Measurements from ENCODE around the gene ANKFN1. TPM values are rescaled to one million over a fixed set of nuclear protein-coding genes. Genes with fewer than 3 reads are reported as not detected.
A peak's percentile ranks its signal among the peaks of the same experiment; 100 is the strongest.
"Not testable (repeated sequence)": the region's sequence is repeated elsewhere in the genome, so short reads cannot be mapped to it uniquely, and the experiment has no call there.

Gene ANKFN1
- polyA plus RNA-seq, 3 donors: 0.89 to 0.99 (median 0.94) TPM

- no peak for DNase-seq
Observed at GRCh38 chr17:56182081-56182480, 28.8 kb downstream of the ANKFN1 start.

DNA sequence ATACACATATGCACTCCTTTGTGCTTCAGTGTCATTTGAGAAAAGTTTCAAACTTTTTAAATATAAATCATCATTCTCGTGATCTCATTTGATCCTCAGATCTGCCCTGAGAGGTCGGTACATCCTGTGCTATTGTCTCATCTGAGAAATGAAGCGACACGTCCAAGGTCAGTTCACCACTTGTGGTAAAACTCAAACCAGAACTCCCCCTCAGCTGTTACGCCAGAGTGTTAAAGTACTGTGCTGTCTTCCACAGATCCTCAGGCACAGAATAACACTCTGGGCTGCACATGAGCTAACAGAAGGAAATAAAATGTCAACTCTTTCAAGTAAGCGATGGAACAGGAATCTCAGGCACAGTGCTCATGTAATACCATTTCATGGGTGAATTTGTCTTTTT is 31.4 kb downstream of the ANKFN1 start:
- no peak for DNase-seq

DNA sequence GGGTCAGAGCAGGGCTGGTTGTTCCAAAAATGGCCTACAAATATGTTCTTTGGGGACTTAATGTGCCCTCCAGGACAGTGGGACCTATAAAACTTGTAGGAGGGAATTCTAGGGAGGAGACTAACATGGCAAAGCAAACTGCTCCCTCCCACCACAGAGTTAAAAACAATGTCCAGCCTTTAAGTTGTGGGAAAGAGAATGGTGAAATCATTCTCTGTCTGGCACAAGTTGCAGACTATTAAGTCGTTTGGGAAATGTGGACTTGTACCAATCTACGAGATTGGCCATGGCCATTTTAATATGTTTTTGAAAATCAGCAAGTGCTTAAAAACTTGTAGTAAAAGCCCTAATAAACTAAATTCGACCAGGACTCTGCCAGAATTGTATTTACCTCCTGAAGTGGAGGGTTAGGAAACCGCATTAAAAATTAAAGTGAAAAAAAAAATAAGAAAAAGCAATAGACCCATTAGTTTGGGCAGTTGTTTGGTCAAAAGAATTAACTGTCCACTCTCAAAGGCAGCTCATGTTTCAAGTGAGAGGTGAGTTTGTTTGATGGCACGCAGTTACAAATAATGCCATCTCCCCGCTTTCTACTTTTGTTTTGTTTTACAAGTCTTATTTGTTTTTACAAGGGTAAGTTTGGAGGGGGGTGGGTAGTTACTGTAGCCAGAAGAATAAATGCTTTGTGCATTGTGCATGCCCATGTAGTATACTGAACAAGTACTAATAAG is 32.4 kb downstream of the ANKFN1 start:
- DNase-seq: no peak

DNA sequence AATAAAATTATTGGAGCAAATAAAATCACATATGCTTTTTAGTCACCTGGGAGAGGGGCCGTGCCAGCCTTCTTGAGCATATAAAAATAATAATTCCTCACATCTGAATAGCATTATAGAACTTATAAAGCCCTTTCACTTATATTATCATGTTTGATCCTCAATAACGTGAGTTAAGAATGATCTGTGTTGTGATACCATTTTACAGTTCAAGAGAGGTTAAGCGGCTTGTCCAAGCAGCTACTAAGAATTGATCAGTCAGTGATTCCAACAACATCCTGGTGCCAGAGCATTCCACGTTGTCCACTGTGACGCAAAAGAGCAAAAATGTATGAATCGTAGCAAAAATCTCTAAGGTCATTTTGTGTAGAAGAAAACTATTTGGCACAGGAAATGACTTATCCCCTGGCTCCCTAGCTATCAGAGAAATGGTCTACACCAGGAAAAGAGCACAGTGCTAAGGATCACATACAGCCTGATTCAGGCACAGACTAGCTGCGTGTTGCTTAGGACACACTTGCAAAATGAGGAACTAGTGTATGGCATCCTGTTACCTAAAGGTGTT is 33.0 kb downstream of the ANKFN1 start:
- DNase-seq: no peak

GRCh38 chr17:56203430-56203829 is 50.2 kb downstream of the ANKFN1 start:
- DNase-seq: no peak

- no peak for DNase-seq
Observed at GRCh38 chr17:56206351-56206750, 53.1 kb downstream of the ANKFN1 start.

GRCh38 chr17:56213031-56213430 is 59.8 kb downstream of the ANKFN1 start:
- no peak for DNase-seq

DNA sequence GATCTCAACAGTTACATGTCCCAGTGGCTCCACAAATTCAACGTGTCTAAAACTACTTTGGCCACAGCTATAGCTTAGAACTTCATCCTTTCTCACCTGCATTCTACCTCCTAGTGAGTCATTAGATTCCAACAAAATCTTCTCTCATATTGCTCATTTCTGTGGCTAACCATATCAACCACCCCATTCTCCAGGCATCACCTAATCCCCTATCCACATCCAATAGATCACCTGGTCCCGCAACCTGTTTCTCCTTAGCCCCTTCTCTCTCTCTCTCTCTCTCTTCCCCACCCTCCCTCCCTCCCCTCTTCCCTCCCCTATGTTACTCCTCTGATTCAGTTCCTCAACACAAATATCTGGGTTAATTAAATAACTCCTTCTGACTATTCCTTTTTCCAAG is 64.6 kb downstream of the ANKFN1 start:
- DNase-seq: no peak

DNA sequence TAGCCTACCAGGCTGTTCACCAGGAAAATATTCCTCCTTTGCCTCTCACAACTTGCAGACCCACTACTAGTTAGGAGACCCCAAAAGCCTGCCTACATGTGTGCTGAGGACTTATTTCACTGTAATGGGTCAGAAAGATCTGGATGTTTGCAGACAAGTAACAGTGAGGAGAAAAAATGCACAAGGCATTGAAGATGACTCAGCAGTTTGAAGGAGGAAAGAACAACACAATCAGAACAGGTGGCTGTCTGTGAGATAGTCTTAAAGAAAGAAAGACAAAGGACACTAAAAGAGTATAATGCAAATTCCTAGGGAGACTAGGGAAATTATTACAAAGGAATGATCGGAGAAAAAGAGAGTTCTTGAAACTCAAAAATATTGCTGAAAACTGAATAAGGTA is 69.0 kb downstream of the ANKFN1 start:
- no peak for DNase-seq

GRCh38 chr17:56230660-56231059 is 77.4 kb downstream of the ANKFN1 start:
- DNase-seq: no peak

GRCh38 chr17:56231252-56231651 is 78.0 kb downstream of the ANKFN1 start:
- DNase-seq: no peak

GRCh38 chr17:56231693-56232092 is 78.4 kb downstream of the ANKFN1 start:
- peak; percentile 0 for DNase-seq

DNA sequence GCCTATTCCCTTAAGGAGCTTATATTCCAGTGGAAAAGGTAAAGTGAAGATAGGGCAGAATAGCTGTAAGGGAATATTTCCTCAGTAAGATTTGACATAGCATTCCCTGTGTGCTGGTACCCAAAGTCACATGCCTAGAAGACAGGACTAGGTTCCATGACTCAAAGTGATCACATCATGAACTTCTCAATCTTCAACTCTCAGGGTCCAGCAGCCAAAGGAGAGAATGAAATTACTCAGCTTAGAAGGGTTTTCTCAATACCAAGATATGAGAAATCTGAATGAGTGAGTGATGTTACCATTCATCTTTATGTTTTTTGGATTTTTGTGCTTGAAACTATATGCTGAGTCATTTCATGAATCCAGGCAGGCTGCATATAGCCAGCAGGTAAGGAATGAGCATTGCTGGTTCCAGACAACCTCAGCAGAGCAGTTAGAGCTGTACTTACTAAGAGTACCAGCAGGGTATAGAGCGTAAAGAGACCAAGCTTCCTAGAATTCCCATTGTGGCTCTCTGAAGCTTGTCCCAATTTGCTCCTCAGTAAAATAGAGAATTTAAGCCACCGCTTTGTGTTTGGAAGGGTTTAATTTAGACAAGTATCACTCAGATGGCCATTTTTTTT is 91.1 kb downstream of the ANKFN1 start:
- no peak for DNase-seq

DNA sequence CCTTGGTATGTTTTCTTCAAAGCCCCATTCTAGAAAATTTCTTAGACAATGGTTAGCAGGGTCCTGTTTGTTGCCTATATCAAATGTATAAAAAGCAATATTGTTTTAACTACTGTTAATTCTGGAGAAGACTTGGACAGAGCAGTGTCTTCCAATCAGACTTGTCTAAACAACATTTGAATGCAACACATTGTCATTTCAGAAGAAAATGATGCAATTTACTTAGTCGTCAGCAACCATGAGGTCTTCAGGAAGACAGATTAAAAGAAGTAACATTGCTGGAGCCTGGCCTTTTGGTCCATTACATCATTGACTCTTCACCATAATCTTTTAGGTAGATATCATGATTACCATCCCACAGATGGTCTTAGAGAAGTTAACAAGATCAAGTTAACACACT is 94.5 kb downstream of the ANKFN1 start:
- no peak for DNase-seq

- DNase-seq: no peak
Observed at GRCh38 chr17:56257075-56257474, 103.8 kb downstream of the ANKFN1 start.

DNA sequence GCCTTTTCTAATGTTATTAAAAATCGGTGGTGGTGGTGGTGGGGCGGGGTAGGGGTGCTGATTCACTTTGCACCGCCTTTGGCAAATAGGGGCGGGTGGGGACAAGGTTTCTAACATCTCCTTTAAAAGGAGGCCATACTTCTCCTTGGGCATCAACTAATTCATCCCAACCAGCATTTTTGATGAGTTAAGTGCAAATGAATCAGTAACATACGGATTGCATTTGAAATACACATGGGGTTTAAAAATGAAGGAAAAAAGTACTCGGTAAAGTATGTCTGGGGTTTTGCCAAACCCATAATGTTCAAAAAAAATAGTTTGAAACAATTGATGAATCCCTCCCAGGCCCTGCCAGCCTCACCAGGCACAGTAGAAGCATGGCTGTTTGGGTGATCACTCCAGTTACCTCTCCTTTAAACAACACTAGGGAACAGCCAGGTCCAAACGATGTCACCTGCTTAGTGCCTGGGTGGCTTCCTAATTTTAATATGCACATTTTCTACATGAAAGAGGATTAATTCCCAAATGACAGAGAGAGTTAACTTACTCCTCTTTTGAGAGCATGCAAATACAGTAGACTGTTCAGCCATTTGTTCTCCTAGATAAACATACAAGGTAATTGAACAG is 107.2 kb downstream of the ANKFN1 start:
- no peak for DNase-seq

GRCh38 chr17:56262803-56263202 is 109.5 kb downstream of the ANKFN1 start:
- no peak for DNase-seq

DNA sequence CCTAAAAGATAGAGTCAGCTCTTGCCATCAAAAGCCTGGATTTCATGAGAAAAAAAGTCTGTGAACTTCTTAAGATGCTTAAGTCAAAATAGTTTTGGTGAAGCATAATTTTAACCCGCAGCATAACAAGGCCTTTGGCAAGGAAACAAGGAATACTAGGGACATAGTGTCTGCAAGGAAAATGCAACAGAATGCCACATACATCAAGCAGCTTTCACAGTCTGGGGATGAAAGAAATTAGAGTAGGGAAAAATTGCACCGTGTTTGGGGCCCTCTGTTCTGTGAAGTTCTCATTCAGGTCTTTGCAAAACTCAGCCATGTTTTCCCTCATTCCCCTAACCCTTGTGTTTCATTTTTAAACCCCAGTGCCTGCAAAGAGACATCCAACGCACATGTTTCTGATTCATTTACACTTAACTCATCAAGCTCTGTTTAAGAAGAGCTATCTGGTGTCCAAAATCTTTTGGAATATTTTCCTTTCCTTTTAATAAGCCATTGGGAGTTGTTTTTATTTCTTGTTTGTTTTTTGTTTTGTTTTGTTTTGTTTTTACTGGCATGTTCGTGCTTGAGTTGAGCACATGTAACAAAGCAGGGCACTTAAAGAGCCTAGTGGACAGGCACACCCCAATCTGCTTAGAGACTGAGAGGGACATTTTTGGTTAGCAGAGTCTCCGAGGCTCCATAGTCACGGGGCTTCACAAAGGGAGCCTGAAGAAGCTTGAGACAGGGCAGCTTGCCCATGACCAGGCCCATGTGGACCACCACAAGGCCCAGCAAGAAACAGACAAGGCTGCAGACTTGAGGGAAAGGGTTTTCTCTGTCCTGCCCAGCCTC is 116.5 kb downstream of the ANKFN1 start:
- no peak for DNase-seq

DNA sequence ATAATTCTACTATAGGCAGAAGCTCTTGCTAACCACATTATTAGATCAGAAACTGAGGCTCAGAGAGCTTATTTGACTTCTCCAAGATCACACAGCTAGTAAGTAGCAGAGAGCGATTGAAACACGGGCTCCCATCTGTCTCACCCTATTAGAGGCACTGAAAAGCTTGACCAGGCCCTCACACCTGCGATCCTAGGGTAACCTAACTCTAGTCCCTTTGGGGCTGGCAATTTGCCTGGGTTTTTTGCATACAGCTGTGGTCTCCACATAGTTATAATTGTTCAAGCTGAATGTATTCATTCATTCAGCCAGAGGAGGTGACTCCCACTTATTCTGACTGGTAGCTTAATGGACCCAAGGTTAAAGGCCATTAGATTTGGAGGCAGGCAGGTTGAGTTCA is 121.2 kb downstream of the ANKFN1 start:
- no peak for DNase-seq

- DNase-seq: no peak
Observed at GRCh38 chr17:56284482-56284881, 131.2 kb downstream of the ANKFN1 start.

DNA sequence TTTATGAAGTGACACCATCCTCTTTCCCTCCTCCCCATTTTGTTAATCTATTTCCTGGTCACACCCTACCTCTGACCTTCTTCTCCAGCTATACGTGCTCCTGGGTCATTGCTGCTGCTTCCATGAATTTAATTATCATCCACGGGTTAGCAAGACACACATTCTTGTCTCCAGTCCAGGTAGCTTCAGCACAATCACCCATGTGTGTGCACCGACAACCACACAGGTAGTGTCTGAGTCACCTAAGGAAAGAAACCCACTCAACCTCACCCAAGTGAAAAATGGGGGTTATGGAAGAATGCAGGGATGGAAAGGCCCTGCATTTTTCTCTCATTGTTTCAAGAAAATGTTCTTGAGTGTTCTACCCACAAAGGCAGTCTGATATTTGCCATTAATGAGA is 135.5 kb downstream of the ANKFN1 start:
- not testable (repeated sequence) for DNase-seq

GRCh38 chr17:56289321-56289720 is 136.0 kb downstream of the ANKFN1 start:
- no peak for DNase-seq

All from renal pelvis (tissue), 4 donors.